GM18505 (cell line): ENCODE measurements around the gene BCHE.

Experiments used
- ATAC-seq: cut with Tn5 transposase; IDR thresholded peaks from one replicate; pipeline ENCODE4 v1.9.1; 2021; ENCODE audit not compliant: unreplicated experiment
- POLR2A ChIP-seq: IDR thresholded peaks from 4 replicates; pipeline ENCODE4 v1.6.1; 2011; ENCODE audit warnings: borderline replicate concordance; ENCODE audit not compliant: insufficient read depth, insufficient read length; ENCODE audit errors: extremely low read depth

The BCHE gene

GRCh38 chr3:165837058-165837525, at the start of gene BCHE:
Gene BCHE, minus strand, starts transcription at chr3:165837423. Its CDS starts 6,390 bp downstream, at chr3:165831033.
- no peak for ATAC-seq
- no peak for TF ChIP-seq POLR2A

DNA sequence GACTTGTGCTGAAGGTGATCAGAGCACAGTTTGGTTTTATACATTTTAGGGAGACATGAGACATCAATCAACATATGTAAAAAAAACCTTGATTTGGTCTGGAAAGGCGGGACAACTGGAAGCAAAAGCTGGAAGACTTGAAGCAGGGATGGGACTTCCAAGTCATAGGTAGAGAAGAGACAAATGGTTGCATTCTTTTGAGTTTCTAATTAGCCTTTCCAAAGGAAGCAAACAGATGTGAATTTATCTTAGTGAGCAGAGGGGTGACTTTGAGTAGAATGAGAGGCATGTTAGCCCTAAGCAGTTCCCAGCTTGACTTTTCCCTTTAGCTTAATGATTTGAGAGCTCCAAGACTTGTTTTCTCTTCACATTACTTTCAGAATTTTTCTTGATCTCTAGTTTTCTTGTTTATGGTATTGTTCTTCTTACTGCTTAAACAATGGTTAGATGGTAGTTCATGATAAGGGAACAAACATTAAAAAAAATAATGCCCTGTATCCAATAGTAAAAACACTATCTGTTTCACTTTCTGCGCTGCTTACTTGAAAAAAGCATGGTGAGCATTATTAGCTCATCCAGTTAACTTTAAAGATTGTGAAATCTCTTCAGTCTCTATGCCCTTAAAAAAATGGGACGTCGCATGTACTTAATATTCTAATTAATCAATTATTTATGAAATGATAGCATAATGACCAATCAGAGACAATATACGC, 48.5 kb upstream of the BCHE start:
- TF ChIP-seq POLR2A: no peak
- ATAC-seq: no peak

DNA sequence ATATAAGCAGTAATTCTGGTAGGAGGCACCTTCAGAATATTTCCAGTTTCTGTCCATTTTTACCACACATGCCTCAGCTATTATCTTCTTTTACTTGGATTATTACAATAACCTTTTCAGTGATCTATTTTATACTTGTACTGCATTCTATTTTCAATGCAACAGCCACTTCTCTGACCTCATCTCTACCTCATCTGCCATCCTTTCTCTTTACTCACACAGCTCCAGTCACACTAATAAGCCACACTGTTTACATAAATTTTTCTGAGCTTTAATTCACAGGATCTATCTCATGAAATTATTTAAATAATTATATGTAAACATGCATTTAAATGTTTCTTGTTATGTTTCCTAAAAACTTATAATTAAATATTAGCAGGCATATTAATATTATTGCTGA, 47.3 kb upstream of the BCHE start:
- no peak for ATAC-seq
- TF ChIP-seq POLR2A: no peak

- no peak for ATAC-seq
- TF ChIP-seq POLR2A: no peak
Observed at GRCh38 chr3:165883863-165884478, 46.7 kb upstream of the BCHE start.

DNA sequence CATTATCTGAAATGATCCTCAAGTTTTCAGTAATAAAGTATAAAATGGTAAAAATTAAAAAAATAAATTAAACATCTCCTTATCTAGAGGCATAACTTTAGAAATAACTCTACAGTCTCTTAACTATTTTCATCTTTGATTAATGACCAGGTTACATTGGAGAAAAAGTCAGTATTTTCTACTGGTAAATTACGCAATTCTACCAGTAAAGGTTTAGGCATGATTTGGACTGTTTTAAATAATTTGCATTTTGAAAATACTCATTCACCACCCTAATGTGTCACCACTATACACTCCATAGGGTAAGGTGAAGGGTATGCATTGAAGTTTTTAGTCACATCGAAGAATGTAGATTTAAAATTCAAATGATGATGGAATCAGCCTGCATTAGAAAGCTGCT, 45.9 kb upstream of the BCHE start:
- no peak for TF ChIP-seq POLR2A
- ATAC-seq: no peak

GRCh38 chr3:165875644-165876043, 38.4 kb upstream of the BCHE start:
- no peak for TF ChIP-seq POLR2A
- no peak for ATAC-seq

DNA sequence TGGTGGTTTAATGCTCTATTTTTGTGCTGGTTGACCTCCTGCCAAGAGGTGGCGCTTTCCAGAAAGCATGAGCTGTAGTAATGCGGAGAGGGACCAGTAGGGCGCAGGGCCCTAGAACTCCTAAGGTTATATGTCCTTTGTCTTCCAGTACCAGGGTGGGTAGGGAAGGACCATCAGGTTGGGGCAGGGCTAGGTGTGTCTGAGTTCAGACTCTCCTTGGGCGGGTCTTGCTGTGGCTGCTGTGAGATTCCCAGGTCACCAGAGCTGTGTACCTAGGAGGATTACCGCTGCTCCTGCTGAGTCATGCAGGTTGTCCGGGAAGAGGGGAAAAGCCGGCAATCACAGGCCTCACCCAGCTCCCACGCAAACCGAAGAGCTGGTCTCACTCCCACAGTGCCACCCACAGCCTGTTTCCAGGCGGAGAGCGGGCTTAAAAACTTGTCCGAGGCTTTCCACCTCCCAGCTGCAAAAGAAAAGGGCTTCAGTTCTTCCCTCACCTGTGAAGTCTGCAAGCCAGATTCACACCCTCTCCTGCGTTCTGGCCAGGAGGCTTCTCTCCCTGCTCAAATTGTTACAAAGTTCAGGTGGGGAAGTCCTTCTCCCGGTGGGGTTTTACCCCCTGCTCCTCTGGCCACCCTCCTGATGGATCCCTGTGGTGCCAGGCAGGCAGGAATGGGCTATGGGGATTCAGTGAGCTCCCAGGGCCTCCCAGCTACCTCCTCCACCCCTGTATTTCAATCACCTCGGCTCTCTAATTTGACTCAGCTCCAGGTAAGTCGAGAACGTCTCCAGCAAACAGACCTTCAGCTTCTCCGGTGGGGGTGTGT, 37.7 kb upstream of the BCHE start:
- no peak for TF ChIP-seq POLR2A
- ATAC-seq: no peak

GRCh38 chr3:165868088-165868487, 30.9 kb upstream of the BCHE start:
- ATAC-seq: no peak
- TF ChIP-seq POLR2A: no peak

DNA sequence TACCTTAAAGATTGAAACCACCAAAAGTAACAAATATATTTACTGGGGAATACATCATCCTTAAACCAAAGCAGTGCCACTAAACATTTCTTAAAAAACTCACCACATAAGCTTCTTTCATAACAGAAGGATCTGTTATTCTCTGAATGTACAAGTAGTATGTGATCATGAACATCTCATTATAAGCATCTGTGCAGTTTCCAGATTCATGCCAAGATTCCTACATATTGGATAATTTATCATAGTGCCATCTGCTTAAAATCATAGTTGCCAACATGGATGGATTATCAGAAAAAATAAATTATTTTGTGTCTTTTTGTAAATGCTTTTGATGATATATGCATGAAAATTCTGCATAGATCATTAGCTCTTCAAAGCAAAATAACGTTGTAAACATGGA, 21.8 kb upstream of the BCHE start:
- no peak for TF ChIP-seq POLR2A
- ATAC-seq: no peak

DNA sequence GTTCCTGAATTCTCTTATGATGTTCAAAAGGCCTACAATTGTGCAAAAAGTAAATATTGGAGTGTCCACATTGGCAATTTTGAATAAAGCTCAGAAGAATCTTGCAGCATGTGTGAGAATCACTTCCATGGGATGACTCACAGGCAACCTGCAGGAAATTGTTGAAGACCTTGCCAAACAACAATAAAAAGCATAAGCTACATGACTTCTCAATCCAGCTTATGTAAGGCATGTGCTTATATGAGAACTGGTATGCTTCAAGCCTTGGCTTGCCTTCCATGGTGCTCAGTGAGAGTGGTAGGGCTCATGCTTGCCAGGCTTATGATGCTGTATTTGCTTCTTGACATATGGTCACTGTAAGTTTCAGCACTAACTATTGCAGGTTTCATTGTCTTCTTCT, 18.4 kb upstream of the BCHE start:
- no peak for TF ChIP-seq POLR2A
- ATAC-seq: no peak

GRCh38 chr3:165854696-165855095, 17.5 kb upstream of the BCHE start:
- peak; percentile 55 for ATAC-seq
- TF ChIP-seq POLR2A: no peak

GRCh38 chr3:165852711-165853110, 15.5 kb upstream of the BCHE start:
- ATAC-seq: no peak
- TF ChIP-seq POLR2A: no peak

GRCh38 chr3:165852191-165852590, 15.0 kb upstream of the BCHE start:
- ATAC-seq: no peak
- TF ChIP-seq POLR2A: no peak
